HepG2 (cell line): ENCODE results near the gene TAL2. TPM values are rescaled to one million over a fixed set of nuclear protein-coding genes. Genes with fewer than 3 reads are reported as not detected.
A peak's percentile ranks its signal among the peaks of the same experiment; 100 is the strongest.

Source experiments
- ATF4 ChIP-seq, 2 experiments: fragments of 450-650 bp in 1 of 2; sonication (generic) in 1 of 2; formaldehyde crosslinking; IDR thresholded peaks; 2 replicates each; pipeline versions ENCODE4 v1.5.0 to v1.8.0; 2020 to 2022; ENCODE audit warnings: mild to moderate bottlenecking in 1 of 2, missing genetic modification reagents in 1 of 2
- ATM ChIP-seq: fragments of 450-650 bp; IDR thresholded peaks from 2 replicates; pipeline ENCODE4 v1.7.1; 2017; ENCODE audit warnings: mild to moderate bottlenecking, borderline replicate concordance
- ESRRA ChIP-seq: sonication (generic); formaldehyde crosslinking; IDR thresholded peaks from 2 replicates; pipeline ENCODE4 v1.5.1; 2020; ENCODE audit warnings: mild to moderate bottlenecking, low read depth, missing genetic modification reagents
- HNF1B ChIP-seq: sonication (generic); formaldehyde crosslinking; IDR thresholded peaks from 2 replicates; pipeline ENCODE4 v1.5.1; 2020; ENCODE audit warnings: mild to moderate bottlenecking, moderate library complexity, missing genetic modification reagents
- KDM4B ChIP-seq: sonication (generic); formaldehyde crosslinking; IDR thresholded peaks from 2 replicates; pipeline ENCODE4 v1.4.0; 2020; ENCODE audit warnings: missing genetic modification reagents
- MBNL3 ChIP-seq: fragments of 250-450 bp; sonication (Bioruptor Pico); conservative IDR thresholded peaks from 2 replicates; pipeline ENCODE4 v1.8.0; 2022; ENCODE audit warnings: mild to moderate bottlenecking, inconsistent platforms
- RBM22 ChIP-seq: fragments of 200-400 bp; formaldehyde crosslinking; optimal IDR thresholded peaks from 2 replicates; pipeline ENCODE3; 2017; ENCODE audit warnings: mild to moderate bottlenecking, low read length, moderate library complexity
- RERE ChIP-seq: IDR thresholded peaks from 2 replicates; pipeline ENCODE4 v1.6.1; 2016; ENCODE audit warnings: low read depth, missing genetic modification reagents, missing compliant biosample characterization
- SP5 ChIP-seq: IDR thresholded peaks from 2 replicates; pipeline ENCODE4 v1.6.1; 2016; ENCODE audit warnings: low read depth, borderline replicate concordance
- TERF1 ChIP-seq: sonication (generic); formaldehyde crosslinking; IDR thresholded peaks from 2 replicates; pipeline ENCODE4 v1.8.0; 2022; ENCODE audit warnings: mild to moderate bottlenecking, missing genetic modification reagents, moderate library complexity
- TFAP4 ChIP-seq: sonication (generic); IDR thresholded peaks from 2 replicates; pipeline ENCODE4 v1.6.1; 2016; ENCODE audit warnings: low read depth, borderline replicate concordance
- TMF1 ChIP-seq: sonication (generic); formaldehyde crosslinking; IDR thresholded peaks from 2 replicates; pipeline ENCODE4 v1.8.1; 2022; ENCODE audit warnings: low read depth, missing genetic modification reagents
- ZNF460 ChIP-seq: sonication (generic); formaldehyde crosslinking; IDR thresholded peaks from 2 replicates; pipeline ENCODE4 v1.5.1; 2020; ENCODE audit warnings: missing genetic modification reagents, mild to moderate bottlenecking, borderline replicate concordance
- ZNF570 ChIP-seq: sonication (generic); formaldehyde crosslinking; IDR thresholded peaks from 2 replicates; pipeline ENCODE4 v1.4.0; 2020; ENCODE audit warnings: mild to moderate bottlenecking, missing genetic modification reagents, borderline replicate concordance
- ZNF597 ChIP-seq: sonication (generic); formaldehyde crosslinking; IDR thresholded peaks from 2 replicates; pipeline ENCODE4 v1.5.0; 2020; ENCODE audit warnings: missing genetic modification reagents
- ZNF775 ChIP-seq: sonication (generic); formaldehyde crosslinking; IDR thresholded peaks from 2 replicates; pipeline ENCODE4 v1.4.0; 2020; ENCODE audit warnings: missing genetic modification reagents, mild to moderate bottlenecking, moderate library complexity, borderline replicate concordance
- ZNF839 ChIP-seq: sonication (generic); formaldehyde crosslinking; IDR thresholded peaks from 2 replicates; pipeline ENCODE4 v1.4.0; 2020; ENCODE audit warnings: missing genetic modification reagents, mild to moderate bottlenecking, borderline replicate concordance
- ZZZ3 ChIP-seq: sonication (generic); formaldehyde crosslinking; IDR thresholded peaks from 2 replicates; pipeline ENCODE4 v1.4.0; 2020; ENCODE audit warnings: missing genetic modification reagents, mild to moderate bottlenecking, borderline replicate concordance
- polyA plus RNA-seq, 8 experiments: library from polyadenylated mRNA; depleted of rRNA in 3 of 8; stranded (reverse) in 7 of 8; unstranded in 1 of 8; fragments of >200 nt; fragmentation: Illumina TruSeq in 4 of 8; extraction: Trizol in 4 of 8; gene quantifications; 2 replicates each; pipeline versions ENCODE4 v1.2.1 to v1.2.3, GENCODE V29; 2011 to 2016; ENCODE audit warnings: low read depth in 4 of 8, missing spikeins in 1 of 8, mixed read lengths in 1 of 8; ENCODE audit not compliant: insufficient read depth in 1 of 8
- total RNA-seq, 5 experiments: library from RNA; depleted of rRNA; stranded (reverse); fragments of >200 nt; fragmentation: Illumina TruSeq; extraction: Trizol; gene quantifications; 2 replicates each; pipeline ENCODE4 v1.2.3, GENCODE V29; 2016; ENCODE audit warnings: low read depth in 1 of 5

TAL2 gene
- total and polyA plus RNA-seq, 2 of the 13 experiments (the other 11 are each of a cell fraction or from before 2014, with no cell fraction given): 0.22 TPM; not detected in 1

- no peak for TF ChIP-seq KDM4B (CRISPR knock-in tag)
- no peak for TF ChIP-seq TFAP4
- TF ChIP-seq ATM: no peak
- TF ChIP-seq ESRRA: no peak
- no peak for TF ChIP-seq MBNL3 (CRISPR knock-in tag)
- TF ChIP-seq ZNF839 (CRISPR knock-in tag): no peak
- TF ChIP-seq ZZZ3 (CRISPR knock-in tag): no peak
- no peak for TF ChIP-seq TMF1 (CRISPR knock-in tag)
- no peak for TF ChIP-seq ZNF775 (CRISPR knock-in tag)
- no peak for TF ChIP-seq ATF4 (CRISPR knock-in tag; IDR thresholded peaks at IDR 0.05)
- no peak for TF ChIP-seq HNF1B (CRISPR knock-in tag)
- no peak for TF ChIP-seq RERE
- TF ChIP-seq SP5 (CRISPR knock-in tag): peak; percentile 45
- no peak; the same call in 1 of the 2 replicates for TF ChIP-seq ZNF597
- TF ChIP-seq TERF1 (CRISPR knock-in tag): no peak
- TF ChIP-seq RBM22: no peak
- no peak for TF ChIP-seq ZNF570
- TF ChIP-seq ZNF460 (CRISPR knock-in tag): no peak
Measured at GRCh38 chr9:105694190-105694847, 32.1 kb downstream of the TAL2 start, which contains the start of gene TMEM38B (continued).
